PC-9 (cell line): ENCODE data around the gene GPR78.

Source experiments
- EZH2 ChIP-seq: fragments of 200-600 bp; sonication (generic); IDR thresholded peaks from 2 replicates; pipeline ENCODE4 v1.8.0; 2017; ENCODE audit warnings: antibody characterized with exemption, low read depth
- TF ChIP-seq, protein P1 (sequence below): fragments of 200-600 bp; sonication (generic); conservative IDR thresholded peaks from 2 replicates; pipeline ENCODE4 v1.6.1; 2017; ENCODE audit warnings: mixed run types, antibody characterized with exemption, mild to moderate bottlenecking, moderate library complexity

GRCh38 chr4:8539661-8540060 is 40.5 kb upstream of the GPR78 start:
- TF ChIP-seq, protein P1, sequence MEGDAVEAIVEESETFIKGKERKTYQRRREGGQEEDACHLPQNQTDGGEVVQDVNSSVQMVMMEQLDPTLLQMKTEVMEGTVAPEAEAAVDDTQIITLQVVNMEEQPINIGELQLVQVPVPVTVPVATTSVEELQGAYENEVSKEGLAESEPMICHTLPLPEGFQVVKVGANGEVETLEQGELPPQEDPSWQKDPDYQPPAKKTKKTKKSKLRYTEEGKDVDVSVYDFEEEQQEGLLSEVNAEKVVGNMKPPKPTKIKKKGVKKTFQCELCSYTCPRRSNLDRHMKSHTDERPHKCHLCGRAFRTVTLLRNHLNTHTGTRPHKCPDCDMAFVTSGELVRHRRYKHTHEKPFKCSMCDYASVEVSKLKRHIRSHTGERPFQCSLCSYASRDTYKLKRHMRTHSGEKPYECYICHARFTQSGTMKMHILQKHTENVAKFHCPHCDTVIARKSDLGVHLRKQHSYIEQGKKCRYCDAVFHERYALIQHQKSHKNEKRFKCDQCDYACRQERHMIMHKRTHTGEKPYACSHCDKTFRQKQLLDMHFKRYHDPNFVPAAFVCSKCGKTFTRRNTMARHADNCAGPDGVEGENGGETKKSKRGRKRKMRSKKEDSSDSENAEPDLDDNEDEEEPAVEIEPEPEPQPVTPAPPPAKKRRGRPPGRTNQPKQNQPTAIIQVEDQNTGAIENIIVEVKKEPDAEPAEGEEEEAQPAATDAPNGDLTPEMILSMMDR: no peak
- no peak for TF ChIP-seq EZH2
